ENCODE data around the gene NIPSNAP2. TPM values are rescaled to one million over a fixed set of nuclear protein-coding genes. Genes with fewer than 3 reads are reported as not detected.

NIPSNAP2 gene
- total RNA-seq, 2 experiments from 2014 or later: 54.2 to 56.7 TPM

GRCh38 chr7:55965805-55966421 lies 1.5 kb downstream of the NIPSNAP2 start:
- ChIA-PET CTCF (interaction anchor here (0.5 to 1.5 kb wide), 3 partner anchors 12 to 324 kb away, joined by 3 to 6 read pairs (median 3); no protein-coding TSS in a partner anchor), POLR2A (interaction anchor here (1.3 kb wide), 1 partner anchor 9 kb away, joined by 3 read pairs; no protein-coding TSS in a partner anchor)
- Mint-ChIP-seq H3K4me3 (peak overlapping the region; percentile 85), H3K4me1 (ENCODE audit: low read depth) (peaks cover 41% of the 10 kb centered on the region), H3K36me3 (ENCODE audit: low read depth) (peaks cover 28% of the 10 kb centered on the region), H3K27me3 (no peaks in the 10 kb centered on the region), H3K9me3 (no peaks in the 10 kb centered on the region), H3K27ac (peak overlapping the region; percentile 20)
- ATAC-seq: no peak
- DNase-seq: no peak
- intact Hi-C loops (cut with micrococcal nuclease): no loop called here
- TF ChIP-seq CTCF (IDR thresholded peaks at IDR 0.05): no peak

GRCh38 chr7:55966851-55967250 lies 2.5 kb downstream of the NIPSNAP2 start:
- intact Hi-C loops (cut with micrococcal nuclease): no loop called here
- Mint-ChIP-seq H3K4me1 (ENCODE audit: low read depth) (peaks cover 46% of the 10 kb centered on the region), H3K27me3 (no peaks in the 10 kb centered on the region), H3K36me3 (ENCODE audit: low read depth) (peaks cover 28% of the 10 kb centered on the region), H3K27ac (no peak overlapping the region), H3K9me3 (no peaks in the 10 kb centered on the region), H3K4me3 (no peak overlapping the region)
- DNase-seq (no peak), ATAC-seq (no peak)
- no peak for TF ChIP-seq CTCF (IDR thresholded peaks at IDR 0.05)
- ChIA-PET CTCF (interaction anchor here (0.6 to 1.5 kb wide), 3 partner anchors 11 to 108 kb away, joined by 3 read pairs; no protein-coding TSS in a partner anchor), POLR2A (interaction anchor here (1.4 kb wide), 1 partner anchor 11 kb away, joined by 3 read pairs; no protein-coding TSS in a partner anchor)

GRCh38 chr7:55969391-55969790 lies 5.0 kb downstream of the NIPSNAP2 start:
- Mint-ChIP-seq H3K9me3 (no peaks in the 10 kb centered on the region), H3K4me3 (no peak overlapping the region), H3K27ac (no peak overlapping the region), H3K4me1 (ENCODE audit: low read depth) (peaks cover 36% of the 10 kb centered on the region), H3K36me3 (ENCODE audit: low read depth) (peaks cover 28% of the 10 kb centered on the region), H3K27me3 (no peaks in the 10 kb centered on the region)
- CTCF ChIA-PET: interaction anchor here (1.1 kb wide), 1 partner anchor 38 kb away, joined by 3 read pairs; no protein-coding TSS in a partner anchor
- intact Hi-C loops (cut with micrococcal nuclease): no loop called here
- no peak for DNase-seq
- POLR2A ChIA-PET: no interaction called here
- no peak for TF ChIP-seq CTCF (IDR thresholded peaks at IDR 0.05)
- ATAC-seq: no peak

- CTCF ChIA-PET: no interaction called here
Measured at GRCh38 chr7:55970561-55970960, 6.2 kb downstream of the NIPSNAP2 start.

More at GRCh38 chr7:55970561-55970960, 6.2 kb downstream of the NIPSNAP2 start:
- no peak for ATAC-seq
- Mint-ChIP-seq H3K9me3 (no peaks in the 10 kb centered on the region), H3K4me3 (no peak overlapping the region), H3K36me3 (ENCODE audit: low read depth) (peaks cover 30% of the 10 kb centered on the region), H3K4me1 (ENCODE audit: low read depth) (peaks cover 36% of the 10 kb centered on the region), H3K27me3 (no peaks in the 10 kb centered on the region), H3K27ac (no peak overlapping the region)
- TF ChIP-seq CTCF (IDR thresholded peaks at IDR 0.05): no peak
- POLR2A ChIA-PET: interaction anchor here (1.0 to 1.4 kb wide), 2 partner anchors 10 to 104 kb away, joined by 3 to 4 read pairs; no protein-coding TSS in a partner anchor
- intact Hi-C loops (cut with micrococcal nuclease): no loop called here
- no peak for DNase-seq

Measured in activated CD8-positive, alpha-beta T cell treated with anti-CD3 and anti-CD28 coated beads for 36 hours (primary cell).